ENCODE measurements around the gene AP5M1. TPM values are rescaled to one million over a fixed set of nuclear protein-coding genes. Genes with fewer than 3 reads are reported as not detected.

The AP5M1 gene
- 22.8 and 28.0 TPM in 2 replicates for total RNA-seq

GRCh38 chr14:57268161-57269069, at the start of gene AP5M1, which contains the start of gene EXOC5:
AP5M1 (plus strand) TSS chr14:57268971; CDS start chr14:57269315, 344 bp downstream.
EXOC5 (minus strand) TSS chr14:57268905; CDS start chr14:57268648, 257 bp downstream.

Other genes with a start within 250 kb of the AP5M1 start
- 62.9 and 80.2 TPM in 2 replicates for gene EXOC5, start 66 bp upstream of the AP5M1 start, total RNA-seq
- gene NAA30, start 121.6 kb downstream of the AP5M1 start, total RNA-seq: 15.8 and 16.0 TPM in 2 replicates
- gene CCDC198, start 224.9 kb downstream of the AP5M1 start, total RNA-seq: not detected in 2 replicates